ENCODE data around the gene TOPORS.

DNA sequence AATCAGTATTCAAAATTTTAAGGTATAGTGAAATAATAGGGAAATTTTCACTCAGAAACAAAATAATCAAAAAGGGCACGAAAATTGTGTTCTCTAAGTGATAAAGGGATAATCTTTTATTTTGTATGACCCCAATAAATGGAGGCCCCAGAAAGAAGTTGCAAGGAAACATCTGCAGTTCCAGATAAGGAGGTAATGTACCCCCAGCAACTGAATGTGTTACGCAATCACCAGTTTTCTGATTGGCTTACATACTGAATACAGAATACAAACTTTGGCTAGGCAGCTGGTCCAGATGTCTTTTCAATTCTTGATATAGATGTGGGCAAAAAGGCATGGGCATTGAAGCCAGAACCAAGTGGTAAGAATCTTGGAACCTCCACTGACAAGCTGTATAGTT is 1.7 kb upstream of the TOPORS start:
- TF ChIP-seq POLR2A (IDR thresholded peaks at IDR 0.05): no peak
- TF ChIP-seq EP300 (IDR thresholded peaks at IDR 0.05): no peak
- TF ChIP-seq, protein P1, sequence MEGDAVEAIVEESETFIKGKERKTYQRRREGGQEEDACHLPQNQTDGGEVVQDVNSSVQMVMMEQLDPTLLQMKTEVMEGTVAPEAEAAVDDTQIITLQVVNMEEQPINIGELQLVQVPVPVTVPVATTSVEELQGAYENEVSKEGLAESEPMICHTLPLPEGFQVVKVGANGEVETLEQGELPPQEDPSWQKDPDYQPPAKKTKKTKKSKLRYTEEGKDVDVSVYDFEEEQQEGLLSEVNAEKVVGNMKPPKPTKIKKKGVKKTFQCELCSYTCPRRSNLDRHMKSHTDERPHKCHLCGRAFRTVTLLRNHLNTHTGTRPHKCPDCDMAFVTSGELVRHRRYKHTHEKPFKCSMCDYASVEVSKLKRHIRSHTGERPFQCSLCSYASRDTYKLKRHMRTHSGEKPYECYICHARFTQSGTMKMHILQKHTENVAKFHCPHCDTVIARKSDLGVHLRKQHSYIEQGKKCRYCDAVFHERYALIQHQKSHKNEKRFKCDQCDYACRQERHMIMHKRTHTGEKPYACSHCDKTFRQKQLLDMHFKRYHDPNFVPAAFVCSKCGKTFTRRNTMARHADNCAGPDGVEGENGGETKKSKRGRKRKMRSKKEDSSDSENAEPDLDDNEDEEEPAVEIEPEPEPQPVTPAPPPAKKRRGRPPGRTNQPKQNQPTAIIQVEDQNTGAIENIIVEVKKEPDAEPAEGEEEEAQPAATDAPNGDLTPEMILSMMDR (IDR thresholded peaks at IDR 0.05): no peak

All from upper lobe of left lung (tissue), 4 donors.